ENCODE measurements around the gene B3GALT5. TPM values are rescaled to one million over a fixed set of nuclear protein-coding genes. Genes with fewer than 3 reads are reported as not detected.

Gene B3GALT5
- total RNA-seq, 1 donor from 2014 or later, result 1.2 TPM

DNA sequence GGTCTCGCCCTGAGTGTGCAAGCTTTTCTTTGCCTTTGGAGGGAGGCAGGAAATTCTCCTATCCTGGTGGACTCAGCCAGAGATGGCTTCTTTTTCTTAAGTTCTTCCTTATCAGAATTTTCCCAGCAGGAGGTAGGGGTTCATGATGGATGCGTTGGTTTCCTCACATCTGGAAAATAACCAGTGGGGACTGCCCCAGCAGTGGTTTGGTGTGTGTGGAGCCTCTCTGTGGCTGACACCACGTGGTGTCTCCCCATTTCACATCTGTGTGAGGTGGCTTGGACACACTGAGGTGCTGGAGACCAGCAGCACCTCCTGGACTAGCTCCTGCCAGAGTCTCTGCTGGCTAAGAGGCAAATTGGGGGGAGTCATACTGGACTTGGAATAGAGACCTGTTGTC lies 32.6 kb downstream of the B3GALT5 start:
- DNase-seq (ENCODE audit: low spot score), result no peak

DNA sequence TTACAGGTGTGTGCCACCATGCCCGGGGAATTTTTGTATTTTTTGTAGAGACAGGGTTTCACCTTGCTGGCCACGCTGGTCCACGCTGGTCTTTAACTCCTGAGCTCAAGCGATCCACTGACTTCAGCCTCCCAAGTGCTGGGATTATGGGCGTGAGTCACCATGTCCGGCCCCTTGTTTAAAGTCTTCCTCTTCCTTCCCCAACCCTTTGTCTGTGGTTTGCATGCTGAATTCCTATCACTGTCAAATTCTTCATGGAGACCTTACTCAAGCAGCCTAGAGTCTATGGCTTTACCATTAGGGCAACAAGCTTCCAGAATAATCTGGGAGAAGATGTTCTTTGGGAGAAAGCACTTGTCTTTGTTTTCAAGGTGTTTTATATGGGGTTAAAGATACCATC lies 34.7 kb downstream of the B3GALT5 start:
- no peak for DNase-seq (ENCODE audit: low spot score)

DNA sequence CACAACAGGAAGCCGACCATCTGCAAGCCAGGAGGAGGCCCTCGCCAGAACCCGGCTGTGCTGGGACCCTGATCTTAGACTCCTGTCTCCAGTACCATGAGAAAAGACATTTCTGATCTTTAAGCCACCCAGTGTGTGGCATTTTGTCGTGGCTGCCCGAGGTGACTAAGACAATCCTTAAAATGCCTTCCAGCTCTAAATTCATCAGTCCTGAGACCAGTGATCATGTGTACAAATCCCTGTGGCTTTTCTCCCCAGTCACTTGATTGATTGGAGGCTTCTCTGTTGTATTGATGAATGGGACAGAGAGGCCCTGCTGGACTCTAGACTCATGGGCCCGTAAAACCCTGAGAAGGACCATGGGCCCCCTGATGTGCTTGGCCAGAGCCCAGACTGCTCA lies 36.1 kb downstream of the B3GALT5 start:
- DNase-seq (ENCODE audit: low spot score), result no peak

DNA sequence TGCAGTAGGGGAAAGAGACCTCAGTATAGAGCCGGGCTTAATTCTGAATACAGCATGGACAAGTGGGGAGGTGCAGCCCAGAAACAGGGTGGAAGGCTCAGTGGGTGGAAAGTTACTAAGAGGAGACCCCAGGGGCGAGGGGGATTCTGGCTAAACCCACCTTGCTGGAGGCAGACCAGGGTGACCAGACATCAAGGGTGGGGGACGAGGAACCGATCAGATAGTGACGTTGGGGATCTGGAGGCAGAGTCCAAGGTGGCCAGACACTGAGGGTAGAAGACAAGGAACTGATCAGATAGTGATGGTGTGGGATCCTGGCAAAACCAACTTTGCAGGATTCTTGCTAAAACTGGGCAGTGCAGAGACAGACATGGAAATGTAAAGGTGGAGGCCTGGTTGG lies 36.8 kb downstream of the B3GALT5 start:
- no peak for DNase-seq (ENCODE audit: low spot score)

DNA sequence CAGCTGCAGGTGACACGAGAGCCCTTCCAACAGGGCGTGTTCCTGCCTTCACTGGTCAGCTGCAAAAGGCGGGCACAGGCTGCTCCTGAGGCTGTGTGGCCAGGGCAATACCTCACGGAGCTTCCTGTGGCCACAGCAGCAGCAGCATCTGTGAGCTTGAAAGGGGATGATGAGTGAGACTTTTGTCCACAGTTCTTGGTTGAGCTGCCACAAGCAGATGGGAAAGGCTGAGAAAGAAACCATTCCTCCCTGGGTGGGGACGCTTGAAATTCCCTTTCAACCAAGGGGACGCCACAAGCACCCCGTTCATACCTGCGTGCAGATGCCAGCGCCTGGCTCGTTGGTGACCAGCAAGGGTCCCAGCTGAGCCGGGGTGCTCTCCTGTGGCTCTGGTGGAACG lies 37.6 kb downstream of the B3GALT5 start:
- no peak for DNase-seq (ENCODE audit: low spot score)

DNA sequence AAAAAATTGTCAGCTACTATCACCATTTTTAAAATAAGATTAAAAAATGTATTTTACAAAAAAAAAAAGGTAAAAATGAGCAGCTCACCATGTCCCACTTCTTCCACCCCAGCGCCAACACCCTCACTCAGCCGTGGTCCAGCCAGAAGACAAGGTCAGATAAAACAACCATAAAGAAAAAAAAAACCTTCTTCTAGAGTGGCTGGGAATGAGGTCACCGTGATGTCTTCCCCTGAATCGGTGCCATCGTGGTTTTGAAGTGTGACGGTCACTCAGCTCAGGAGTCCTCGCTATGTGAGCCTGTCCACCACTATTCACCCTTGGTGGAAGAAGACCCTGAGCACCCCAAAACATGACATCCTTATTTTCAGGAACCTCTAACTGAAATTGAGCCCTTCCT lies 38.1 kb downstream of the B3GALT5 start:
- no peak for DNase-seq (ENCODE audit: low spot score)

DNA sequence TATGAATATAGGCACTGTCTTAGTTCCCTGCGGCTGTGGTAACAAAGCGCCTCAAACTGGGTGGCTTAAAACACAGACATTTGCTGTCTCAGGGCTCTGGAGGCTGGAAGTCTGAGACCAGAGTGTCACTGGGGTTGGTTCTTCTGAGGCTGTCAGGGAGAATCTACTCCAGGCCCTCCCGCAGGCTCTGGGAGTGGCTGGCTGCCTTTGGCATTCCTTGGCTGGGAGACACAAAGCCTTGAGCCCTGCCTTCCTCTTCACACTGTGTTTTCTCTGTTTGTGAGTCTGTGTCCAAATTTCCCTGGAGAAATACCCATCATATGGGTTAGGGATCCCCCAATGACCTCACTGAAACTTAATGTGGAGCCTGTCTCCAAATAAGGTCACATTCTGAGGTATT lies 38.5 kb downstream of the B3GALT5 start:
- no peak for DNase-seq (ENCODE audit: low spot score)

DNA sequence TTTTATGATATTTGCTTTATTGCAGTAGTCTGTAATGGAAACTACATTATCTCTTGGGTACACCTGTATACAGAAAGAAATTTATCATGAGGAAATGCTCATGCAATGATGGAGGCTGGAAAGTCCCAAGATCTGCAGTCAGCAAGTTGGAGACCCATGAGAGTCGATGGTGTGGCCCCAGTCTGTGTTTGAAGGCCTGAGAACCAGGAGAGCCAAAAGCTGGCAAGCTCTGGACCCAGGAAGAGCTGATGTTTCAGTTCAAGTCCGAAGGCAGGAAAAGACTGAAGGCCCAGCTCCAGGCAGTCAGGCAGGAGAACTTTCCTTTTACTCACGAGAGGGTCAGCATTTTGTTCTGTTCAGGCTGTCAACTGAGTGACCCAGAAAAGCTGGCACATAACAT lies 42.2 kb downstream of the B3GALT5 start:
- no peak for DNase-seq (ENCODE audit: low spot score)

DNA sequence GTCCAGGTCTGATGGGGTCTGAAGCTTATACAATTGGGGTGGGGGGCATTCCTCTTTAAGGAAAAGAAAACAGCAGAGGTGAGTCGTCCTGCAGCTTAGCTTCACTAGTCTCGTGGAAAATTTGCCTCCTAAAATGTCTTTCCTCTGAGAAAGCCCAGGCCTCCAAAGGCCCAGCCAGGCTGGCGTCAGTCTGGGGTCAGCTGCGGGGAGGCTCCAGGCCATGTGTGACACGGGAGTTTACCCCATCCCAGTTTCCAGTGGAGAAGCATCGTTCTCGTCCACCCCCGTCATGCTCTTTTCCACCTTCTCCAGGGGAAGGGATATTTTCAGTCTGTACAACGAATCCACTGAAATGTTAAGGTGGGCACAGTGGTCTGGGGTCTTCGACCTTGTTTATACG lies 42.8 kb downstream of the B3GALT5 start:
- DNase-seq (ENCODE audit: low spot score), result no peak

DNA sequence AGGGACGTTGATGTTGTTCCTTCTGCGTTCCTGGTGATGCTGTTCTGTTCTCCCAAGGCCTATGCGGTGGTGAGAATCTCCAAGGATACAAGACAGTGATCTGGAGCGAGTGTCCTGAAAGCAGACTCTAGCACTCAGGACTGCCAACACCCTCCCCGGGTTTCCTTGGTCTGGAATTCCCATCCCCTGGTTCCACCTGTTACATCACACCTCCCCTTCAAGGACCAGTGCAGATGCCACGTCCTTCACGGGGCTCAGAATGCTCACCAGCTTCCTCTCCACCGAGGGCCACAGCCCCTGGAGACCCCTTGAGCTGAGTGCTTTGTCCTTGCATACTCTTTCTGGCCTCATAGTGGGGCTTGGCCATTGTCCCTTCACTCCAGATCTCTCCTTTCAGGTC lies 43.5 kb downstream of the B3GALT5 start:
- DNase-seq (ENCODE audit: low spot score), result no peak

DNA sequence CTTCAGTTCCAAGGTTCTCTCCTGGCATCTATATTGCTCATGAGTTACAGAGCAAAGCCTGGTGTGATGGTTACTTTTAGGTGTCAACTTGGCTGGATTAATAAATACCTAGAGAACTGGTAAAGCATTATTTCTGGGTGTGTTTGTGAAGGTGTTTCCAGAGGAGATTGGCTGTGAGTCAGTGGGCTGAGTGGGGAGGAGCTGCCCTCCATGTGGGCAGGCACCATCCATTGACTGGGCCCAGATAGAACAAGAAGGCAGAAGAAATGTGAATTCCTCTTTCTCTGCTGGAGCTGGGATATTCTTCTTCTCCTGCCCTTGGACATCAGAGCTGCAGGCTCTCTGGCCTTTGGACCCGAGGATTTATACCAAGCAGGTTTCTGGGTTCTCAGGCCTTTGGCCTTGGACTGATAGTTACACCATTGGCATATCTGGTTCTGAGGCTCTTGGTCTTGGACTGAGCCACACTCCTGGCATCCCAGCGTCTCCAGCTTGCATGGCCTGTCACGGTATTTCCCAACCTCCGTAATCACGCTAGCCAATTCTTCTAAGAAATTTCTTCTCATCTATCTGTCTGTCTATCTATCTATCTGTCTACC lies 44.5 kb downstream of the B3GALT5 start:
- DNase-seq (ENCODE audit: low spot score), result no peak

DNA sequence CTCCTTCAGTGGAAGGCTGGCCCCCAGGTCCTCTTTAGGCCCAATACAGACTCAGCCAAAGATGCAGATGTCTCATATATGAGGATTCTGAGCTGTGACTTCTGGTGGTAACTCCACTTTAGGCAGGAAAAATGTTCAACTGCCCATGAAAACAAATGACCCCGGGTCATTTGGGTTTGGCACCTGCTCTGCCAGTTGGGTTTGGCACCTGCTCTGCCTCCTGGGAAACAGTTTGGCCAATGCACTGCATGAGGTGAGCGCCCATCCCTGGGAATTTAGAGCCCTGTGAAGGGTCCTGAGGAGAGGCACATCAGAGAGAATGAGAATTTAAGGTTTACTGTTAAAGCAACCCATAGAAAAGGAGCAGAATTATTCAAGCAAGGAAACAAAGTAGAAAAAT lies 45.3 kb downstream of the B3GALT5 start:
- no peak for DNase-seq (ENCODE audit: low spot score)

DNA sequence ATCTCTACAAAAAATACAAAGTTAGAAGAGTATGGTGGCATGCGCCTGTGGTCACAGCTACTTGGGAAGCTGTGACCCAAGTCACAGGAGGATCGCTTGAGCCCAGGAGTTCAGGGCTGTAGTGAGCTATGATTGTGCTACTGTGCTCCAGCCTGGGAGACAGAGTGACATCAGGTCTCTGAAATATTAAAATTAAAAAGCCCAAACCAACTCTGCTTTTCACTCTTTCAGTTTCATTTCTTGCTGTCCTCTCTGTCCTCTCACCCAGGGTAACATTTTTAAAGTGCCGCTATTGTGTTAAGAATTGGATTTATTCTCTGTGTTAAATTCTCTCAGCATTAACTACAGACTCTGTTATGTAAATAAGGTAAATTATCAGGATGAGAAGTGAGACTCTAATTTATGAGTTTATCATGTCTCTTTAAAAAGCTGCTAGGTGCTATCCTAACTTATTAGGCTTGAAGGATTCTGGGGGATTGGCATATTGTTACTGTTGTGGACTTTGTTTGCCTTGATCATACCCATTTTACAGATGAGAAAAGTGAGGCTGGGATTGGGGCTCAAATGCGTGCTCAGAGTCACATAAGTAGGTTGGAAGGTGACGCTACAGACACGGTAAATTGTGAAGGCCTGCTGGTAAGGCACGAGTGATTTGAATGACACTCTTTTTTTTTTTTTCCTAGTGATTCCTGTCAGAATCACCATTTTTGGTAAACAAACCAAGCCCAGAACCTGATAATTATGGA lies 46.5 kb downstream of the B3GALT5 start:
- DNase-seq (ENCODE audit: low spot score), result no peak

DNA sequence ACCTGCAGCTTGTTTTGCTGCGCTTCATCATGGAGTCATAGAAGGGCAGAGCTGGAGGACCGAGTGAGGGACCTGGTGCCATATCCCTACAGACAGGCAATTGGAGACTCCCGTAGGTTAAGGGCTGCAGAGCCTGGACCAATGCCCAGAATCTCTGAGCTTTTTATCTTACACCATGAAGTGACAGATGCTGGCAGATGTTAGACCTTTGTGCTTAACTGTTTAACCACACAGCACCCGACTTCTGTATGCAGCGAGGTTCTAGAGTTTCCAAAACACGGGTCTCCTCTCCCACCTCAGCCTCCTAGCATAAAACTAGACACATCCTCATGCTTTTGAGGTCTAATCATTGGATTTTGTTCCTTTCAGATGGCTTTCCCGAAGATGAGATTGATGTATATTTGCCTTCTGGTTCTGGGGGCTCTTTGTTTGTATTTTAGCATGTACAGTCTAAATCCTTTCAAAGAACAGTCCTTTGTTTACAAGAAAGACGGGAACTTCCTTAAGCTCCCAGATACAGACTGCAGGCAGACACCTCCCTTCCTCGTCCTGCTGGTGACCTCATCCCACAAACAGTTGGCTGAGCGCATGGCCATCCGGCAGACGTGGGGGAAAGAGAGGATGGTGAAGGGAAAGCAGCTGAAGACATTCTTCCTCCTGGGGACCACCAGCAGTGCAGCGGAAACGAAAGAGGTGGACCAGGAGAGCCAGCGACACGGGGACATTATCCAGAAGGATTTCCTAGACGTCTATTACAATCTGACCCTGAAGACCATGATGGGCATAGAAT lies 47.6 kb downstream of the B3GALT5 start:
- peak; percentile 93 for DNase-seq (ENCODE audit: low spot score)

DNA sequence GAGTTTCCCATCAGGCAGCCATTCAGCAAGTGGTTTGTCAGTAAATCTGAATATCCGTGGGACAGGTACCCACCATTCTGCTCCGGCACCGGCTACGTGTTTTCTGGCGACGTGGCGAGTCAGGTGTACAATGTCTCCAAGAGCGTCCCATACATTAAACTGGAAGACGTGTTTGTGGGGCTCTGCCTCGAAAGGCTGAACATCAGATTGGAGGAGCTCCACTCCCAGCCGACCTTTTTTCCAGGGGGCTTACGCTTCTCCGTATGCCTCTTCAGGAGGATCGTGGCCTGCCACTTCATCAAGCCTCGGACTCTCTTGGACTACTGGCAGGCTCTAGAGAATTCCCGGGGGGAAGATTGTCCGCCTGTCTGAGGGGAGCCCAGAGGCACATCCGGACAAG lies 48.4 kb downstream of the B3GALT5 start:
- no peak for DNase-seq (ENCODE audit: low spot score)

DNA sequence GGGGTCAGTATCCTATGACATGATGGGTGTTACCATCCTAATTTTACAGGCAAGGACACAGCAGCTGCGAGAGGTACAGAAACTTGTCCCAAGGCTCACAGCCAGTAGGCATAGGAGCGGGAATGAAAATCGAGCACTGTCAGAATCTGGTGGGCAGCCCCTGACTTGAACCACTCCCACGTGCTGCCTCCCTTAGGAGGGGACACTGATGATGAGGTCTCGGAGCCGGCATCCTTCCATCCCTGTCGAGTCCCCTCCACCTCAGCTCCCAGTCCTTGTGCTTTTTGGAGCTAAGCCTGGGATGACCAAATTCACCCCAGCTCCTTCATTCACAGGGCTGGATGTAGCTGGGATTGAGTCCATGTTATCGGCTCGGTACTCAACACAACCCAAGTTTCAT lies 49.0 kb downstream of the B3GALT5 start:
- DNase-seq (ENCODE audit: low spot score), result no peak

DNA sequence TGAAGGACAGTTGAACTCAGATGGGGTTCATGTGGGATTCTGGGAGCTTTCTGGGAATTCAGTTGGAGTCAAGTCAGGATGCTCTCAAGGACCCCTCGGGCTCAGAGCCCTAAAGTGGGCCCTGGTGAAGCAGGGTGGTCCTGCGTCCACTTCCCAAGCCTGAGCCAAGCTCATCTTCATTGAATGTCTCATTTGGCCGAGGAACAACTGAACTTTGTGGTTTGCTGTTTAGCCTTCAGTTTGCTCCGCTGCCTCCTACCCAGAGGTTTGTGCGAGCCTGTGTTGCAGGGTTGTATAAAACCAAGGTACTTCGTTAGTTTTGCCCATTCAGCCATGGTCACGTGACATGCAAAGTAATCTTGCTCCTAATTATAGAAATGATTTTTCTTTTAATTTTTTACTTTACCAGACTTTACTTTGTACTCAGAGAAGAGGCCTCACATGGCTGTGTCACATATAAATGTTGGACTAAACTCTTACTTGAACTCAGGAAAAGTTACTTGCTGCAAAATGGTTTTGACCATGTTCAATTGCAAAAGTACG lies 49.7 kb downstream of the B3GALT5 start:
- no peak for DNase-seq (ENCODE audit: low spot score)

DNA sequence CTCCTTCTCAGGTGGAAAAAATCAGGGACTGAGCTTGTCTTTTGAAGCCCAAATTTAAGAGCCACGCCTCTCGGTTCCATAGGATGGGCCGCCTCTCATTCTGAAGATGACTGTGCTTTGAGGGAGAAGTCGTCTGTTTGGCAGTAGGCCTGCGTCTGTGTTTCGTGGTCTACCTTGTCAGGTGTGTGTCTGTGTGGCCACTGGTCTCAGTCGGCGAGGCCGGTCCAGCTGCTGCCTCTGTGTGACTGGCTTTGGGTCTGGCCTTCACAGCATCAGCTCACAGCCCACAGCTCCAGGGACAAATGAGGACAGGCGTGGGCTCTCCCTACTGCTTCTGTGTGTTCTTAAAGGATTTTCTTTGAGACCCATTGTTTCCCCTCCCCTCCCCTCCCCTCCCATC lies 50.3 kb downstream of the B3GALT5 start:
- no peak for DNase-seq (ENCODE audit: low spot score)

DNA sequence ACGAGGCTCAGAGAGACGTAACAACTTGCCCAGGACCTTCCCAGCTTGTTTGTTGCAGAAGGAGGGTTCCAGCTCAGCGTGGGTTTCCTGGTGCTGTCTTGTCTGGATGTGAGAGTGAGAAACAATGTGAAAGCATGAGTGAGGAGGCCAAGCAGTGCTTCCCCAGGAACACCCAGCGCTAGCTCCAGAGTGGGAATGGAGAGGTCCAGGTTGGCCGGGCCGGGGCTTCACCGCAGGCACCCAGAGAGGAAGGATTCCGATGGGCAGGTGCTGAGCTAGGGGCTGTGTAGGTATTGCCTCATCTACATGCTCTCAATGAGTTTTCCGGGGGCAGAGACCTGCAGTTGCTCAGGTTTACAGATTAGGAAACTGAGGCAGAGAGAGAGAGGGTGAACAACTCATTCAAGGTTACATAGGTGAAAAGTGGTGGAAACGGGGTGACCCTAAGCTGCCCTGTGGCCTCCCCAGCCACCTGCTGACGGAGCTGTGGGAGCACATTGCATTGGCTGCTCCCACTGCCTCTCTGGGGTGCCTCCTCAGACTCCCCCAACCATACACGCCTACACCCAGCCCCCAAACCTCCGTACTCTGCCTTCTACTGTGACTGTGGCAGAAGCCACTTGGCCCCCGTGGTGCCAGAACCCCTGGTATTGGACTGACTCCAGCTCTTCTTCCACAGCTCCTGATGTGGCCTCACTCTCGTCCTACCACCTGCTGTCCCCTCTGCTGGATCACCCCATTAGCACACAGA lies 51.2 kb downstream of the B3GALT5 start:
- no peak for DNase-seq (ENCODE audit: low spot score)

DNA sequence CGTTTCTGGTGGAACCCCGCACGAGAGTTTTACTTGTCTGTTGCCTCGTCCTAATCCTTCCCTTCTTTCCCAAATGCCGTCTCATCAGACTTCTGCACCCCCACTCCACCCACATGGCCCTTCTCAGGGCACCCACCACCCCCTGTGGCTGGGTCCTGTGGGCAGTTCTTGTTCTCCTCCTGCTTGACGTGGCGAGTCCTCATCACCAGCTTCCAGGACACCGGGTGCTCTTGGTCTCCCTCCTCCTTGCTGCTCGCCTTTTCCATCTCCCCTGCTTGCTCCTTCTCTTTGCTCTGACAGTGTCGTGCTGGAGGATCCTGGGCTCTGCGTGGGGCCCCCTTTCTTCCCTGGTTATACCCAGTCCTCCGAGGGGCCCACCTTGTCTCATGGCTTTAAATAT lies 51.8 kb downstream of the B3GALT5 start:
- no peak for DNase-seq (ENCODE audit: low spot score)

DNA sequence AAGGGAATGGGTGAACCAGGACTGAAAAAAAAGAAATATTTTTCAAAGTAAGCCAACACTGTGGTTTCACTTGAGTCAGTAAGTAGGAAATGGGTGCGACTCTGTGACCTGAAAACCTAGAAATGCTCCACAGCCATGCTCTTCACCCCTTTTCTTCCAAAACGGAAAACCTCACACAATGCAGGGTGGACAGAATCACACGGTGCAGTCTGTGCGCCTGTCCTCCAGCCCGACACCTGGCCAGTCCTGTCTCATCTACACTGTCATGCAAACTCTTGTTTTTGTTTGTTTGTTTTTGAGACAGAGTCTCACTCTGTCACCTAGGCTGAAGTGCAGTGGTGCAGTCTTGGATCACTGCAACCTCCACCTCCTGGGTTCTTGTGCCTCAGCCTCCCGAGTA lies 53.3 kb downstream of the B3GALT5 start:
- no peak for DNase-seq (ENCODE audit: low spot score)

All from umbilical cord (tissue), 2 donors.